ENCODE results near the gene HERPUD1.

The HERPUD1 gene

DNA sequence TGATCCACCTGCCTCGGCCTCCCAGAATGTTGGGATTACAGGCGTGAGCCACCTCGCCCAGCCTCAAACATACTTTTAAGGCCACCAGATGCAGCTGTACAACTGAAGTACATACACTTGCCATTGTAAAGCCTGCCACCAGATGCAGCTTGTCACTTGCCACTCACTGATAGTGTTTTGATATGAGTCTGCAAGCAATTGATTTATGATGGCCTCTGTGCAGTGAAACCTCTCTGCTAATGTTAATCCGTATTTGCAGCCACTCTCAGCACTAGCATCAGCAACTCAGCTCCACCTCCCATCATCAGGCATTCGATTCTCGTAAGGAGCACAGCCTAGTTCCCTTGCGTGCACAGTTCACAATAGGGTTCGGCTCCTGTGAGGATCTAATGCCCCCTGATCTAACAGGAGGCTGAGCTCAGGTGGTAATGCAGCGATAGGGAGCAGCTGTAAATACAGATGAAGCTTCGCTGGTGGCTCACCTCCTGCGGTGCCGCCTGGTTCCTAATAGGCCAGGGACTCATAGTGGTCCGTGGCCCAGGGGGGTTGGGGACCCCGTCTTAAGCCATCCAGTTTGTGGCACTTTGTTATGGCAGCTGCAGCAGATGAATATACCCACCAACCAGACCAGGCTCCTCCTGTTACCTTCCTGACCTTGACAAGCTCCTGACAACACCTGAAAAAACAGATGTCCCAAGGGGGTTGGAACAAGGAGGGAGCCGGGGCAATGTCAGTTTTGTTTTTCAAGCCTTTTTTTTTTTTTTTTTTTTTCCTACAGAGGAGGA lies 1.3 kb upstream of the HERPUD1 start:
- TF ChIP-seq FOXP2 (optimal IDR thresholded peaks at IDR 0.05; ENCODE audit: borderline replicate concordance, extremely low read depth, extremely low read length, insufficient read depth) (no peak), SIN3A (IDR thresholded peaks at IDR 0.05; ENCODE audit: borderline replicate concordance, insufficient read depth, low read length) (no peak), POLR2AphosphoS5 (IDR thresholded peaks at IDR 0.05; ENCODE audit: low read depth, low read length) (no peak), TAF1 (IDR thresholded peaks at IDR 0.05; ENCODE audit: borderline replicate concordance, insufficient read depth, low read length) (no peak), REST (IDR thresholded peaks at IDR 0.05; ENCODE audit: insufficient read depth in 1 of 2, low read depth in 2 of 2, low read length in 2 of 2) (no peak)

- TF ChIP-seq TAF1 (IDR thresholded peaks at IDR 0.05; ENCODE audit: borderline replicate concordance, insufficient read depth, low read length): no peak
- no peak for TF ChIP-seq POLR2AphosphoS5 (IDR thresholded peaks at IDR 0.05; ENCODE audit: low read depth, low read length)
Measured at GRCh38 chr16:56931271-56931891, 561 bp upstream of the HERPUD1 start.

- TF ChIP-seq SIN3A (IDR thresholded peaks at IDR 0.05; ENCODE audit: borderline replicate concordance, insufficient read depth, low read length) (peak; percentile 99), FOXP2 (optimal IDR thresholded peaks at IDR 0.05; ENCODE audit: borderline replicate concordance, extremely low read depth, extremely low read length, insufficient read depth) (peak; percentile 30), TAF1 (IDR thresholded peaks at IDR 0.05; ENCODE audit: borderline replicate concordance, insufficient read depth, low read length) (no peak), REST (IDR thresholded peaks at IDR 0.05; ENCODE audit: insufficient read depth in 1 of 2, low read depth in 2 of 2, low read length in 2 of 2) (no peak), POLR2AphosphoS5 (IDR thresholded peaks at IDR 0.05; ENCODE audit: low read depth, low read length) (no peak)
Measured at GRCh38 chr16:56932721-56933619, 1.0 kb downstream of the HERPUD1 start.

DNA sequence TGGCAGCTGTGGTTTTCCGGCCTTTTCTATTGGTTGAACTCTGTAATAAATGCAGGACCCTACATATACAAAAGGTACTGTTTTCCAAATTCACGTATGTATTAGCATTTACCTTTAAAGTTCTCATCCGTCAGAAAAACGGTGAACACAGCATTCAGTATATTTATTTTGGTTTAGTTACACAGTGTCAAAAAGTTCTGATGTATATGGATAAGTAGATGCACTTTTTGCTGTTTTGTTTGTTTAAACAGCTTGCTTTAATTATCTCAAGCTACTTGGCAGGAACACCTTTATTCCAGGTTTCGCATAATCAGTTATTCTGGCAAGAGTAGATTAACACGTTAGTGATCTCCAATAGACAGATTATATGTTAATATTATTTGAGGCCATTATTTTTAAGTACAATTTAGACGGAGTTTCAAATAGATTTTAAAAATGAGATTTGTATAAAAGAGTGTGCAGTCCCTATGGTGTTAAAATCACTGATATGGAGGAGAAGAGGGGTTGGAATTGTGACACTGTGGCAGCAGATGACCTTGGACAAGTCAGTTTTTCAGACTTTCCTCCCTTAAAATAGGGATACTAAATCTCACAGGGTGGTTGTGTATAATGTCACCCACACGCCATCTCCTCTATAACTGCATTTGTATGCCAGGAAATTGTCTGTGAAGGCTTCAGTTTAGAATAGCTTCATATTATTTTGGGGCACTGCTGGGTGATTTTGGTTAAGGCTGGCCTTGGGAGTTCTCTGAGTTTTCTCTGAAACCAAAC lies 2.1 kb downstream of the HERPUD1 start:
- TF ChIP-seq FOXP2 (optimal IDR thresholded peaks at IDR 0.05; ENCODE audit: borderline replicate concordance, extremely low read depth, extremely low read length, insufficient read depth) (no peak), REST (IDR thresholded peaks at IDR 0.05; ENCODE audit: insufficient read depth in 1 of 2, low read depth in 2 of 2, low read length in 2 of 2) (no peak), SIN3A (IDR thresholded peaks at IDR 0.05; ENCODE audit: borderline replicate concordance, insufficient read depth, low read length) (no peak), POLR2AphosphoS5 (IDR thresholded peaks at IDR 0.05; ENCODE audit: low read depth, low read length) (no peak), TAF1 (IDR thresholded peaks at IDR 0.05; ENCODE audit: borderline replicate concordance, insufficient read depth, low read length) (no peak)

DNA sequence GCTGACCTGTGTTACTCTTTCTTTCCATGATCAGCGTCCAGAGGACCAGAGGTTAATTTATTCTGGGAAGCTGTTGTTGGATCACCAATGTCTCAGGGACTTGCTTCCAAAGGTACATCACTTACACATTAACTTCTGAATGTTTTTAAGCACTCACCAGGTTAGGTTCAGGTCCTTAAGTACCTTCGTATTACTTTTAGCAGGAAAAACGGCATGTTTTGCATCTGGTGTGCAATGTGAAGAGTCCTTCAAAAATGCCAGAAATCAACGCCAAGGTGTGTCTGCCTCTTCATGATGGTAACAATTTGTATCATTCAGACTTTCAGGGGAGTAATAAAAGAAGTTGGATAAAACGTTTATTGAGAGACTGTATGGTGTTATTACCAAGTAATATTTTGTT lies 3.3 kb downstream of the HERPUD1 start:
- no peak for TF ChIP-seq SIN3A (IDR thresholded peaks at IDR 0.05; ENCODE audit: borderline replicate concordance, insufficient read depth, low read length)
- TF ChIP-seq TAF1 (IDR thresholded peaks at IDR 0.05; ENCODE audit: borderline replicate concordance, insufficient read depth, low read length): no peak
- TF ChIP-seq POLR2AphosphoS5 (IDR thresholded peaks at IDR 0.05; ENCODE audit: low read depth, low read length): no peak
- TF ChIP-seq REST (IDR thresholded peaks at IDR 0.05; ENCODE audit: insufficient read depth in 1 of 2, low read depth in 2 of 2, low read length in 2 of 2): no peak
- no peak for TF ChIP-seq FOXP2 (optimal IDR thresholded peaks at IDR 0.05; ENCODE audit: borderline replicate concordance, extremely low read depth, extremely low read length, insufficient read depth)

Data from PFSK-1 (cell line).